HCT116 (cell line): ENCODE measurements around the gene TIMM44. TPM values are rescaled to one million over a fixed set of nuclear protein-coding genes. Genes with fewer than 3 reads are reported as not detected.

Experiments
- ATAC-seq: fragments of 200-7000 bp; cut with Tn5 transposase; 2 replicates; pipeline ENCODE4 v1.9.1; 2020; ENCODE audit warnings: mild to moderate bottlenecking, moderate library complexity
- BruUV-seq: library from RNA; stranded (reverse); fragments of 400-500 nt; replicated peaks from 2 replicates; lab custom pipeline; 2021; lab: Mats Ljungman, UMichigan
- CTCF ChIA-PET: fragments of 300-600 bp; sonication (Branson Sonifier 250); formaldehyde crosslinking; loops from one replicate; lab custom pipeline; 2021; ENCODE audit warnings: antibody characterized with exemption; lab: Charles Lee
- POLR2A ChIA-PET: fragments of 300-600, 350-600 bp; sonication (Branson Sonifier 250); formaldehyde crosslinking; loops from one replicate; lab custom pipeline; 2021; ENCODE audit warnings: antibody characterized with exemption; lab: Charles Lee
- RAD21 ChIA-PET, 2 experiments: fragments of 300-600 bp; sonication (Branson Sonifier 250); formaldehyde crosslinking; loops; one replicate each; lab custom pipeline; 2023; ENCODE audit warnings: low total read pairs in 2 of 2; ENCODE audit not compliant: uncharacterized antibody in 2 of 2, unreplicated experiment in 2 of 2, low non-redundant PET in 1 of 2; lab: Charles Lee
- DNase-seq: peaks from one replicate; pipeline ENCODE4 v3.0.0-alpha.2; 2010; ENCODE audit warnings: low read depth, low spot score
- H2AFZ ChIP-seq: fragments of 200-600 bp; shearing (Covaris generic), sonication (generic); 2 replicates; pipeline ENCODE4 v1.6.1; 2017; ENCODE audit warnings: low read depth, mixed run types, mixed read lengths, antibody characterized with exemption, low read length; ENCODE audit not compliant: poor library complexity, severe bottlenecking
- H3K27ac ChIP-seq: 2 replicates; pipeline ENCODE4 v1.5.1; 2012; ENCODE audit warnings: low read depth, low read length
- H3K27me3 ChIP-seq: fragments of 200-600 bp; sonication (generic); 2 replicates; pipeline ENCODE4 v1.6.1; 2016; ENCODE audit warnings: mixed run types, low read length, mixed read lengths; ENCODE audit not compliant: insufficient read depth
- H3K36me3 ChIP-seq, 2 experiments: fragments of 200-500 bp in 1 of 2; fragments of 200-600 bp in 1 of 2; sonication (Bioruptor generic) in 1 of 2; sonication (generic) in 1 of 2; 2 replicates each; pipeline versions ENCODE4 v1.5.1 to v1.6.1; 2014 to 2016; ENCODE audit warnings: low read length in 2 of 2, inconsistent platforms in 1 of 2, mixed read lengths in 1 of 2, mixed run types in 1 of 2; ENCODE audit not compliant: insufficient read depth in 2 of 2, control insufficient read depth in 1 of 2
- H3K4me1 ChIP-seq, 2 experiments: fragments of 200-600 bp in 1 of 2; sonication (generic) in 1 of 2; 2 replicates each; pipeline versions ENCODE4 v1.5.1 to v1.6.1; 2012 to 2017; ENCODE audit warnings: low read length in 2 of 2, inconsistent platforms in 1 of 2, mild to moderate bottlenecking in 1 of 2, mixed read lengths in 1 of 2, mixed run types in 1 of 2, moderate library complexity in 1 of 2; ENCODE audit not compliant: insufficient read depth in 2 of 2, control insufficient read depth in 1 of 2
- H3K4me2 ChIP-seq: fragments of 200-600 bp; sonication (generic); 2 replicates; pipeline ENCODE4 v1.6.1; 2017; ENCODE audit warnings: mixed run types, low read length, mixed read lengths
- H3K4me3 ChIP-seq, 2 experiments: fragments of 200-600 bp in 1 of 2; sonication (generic) in 1 of 2; replicated peaks in 1 of 2; 2 replicates each; pipeline ENCODE4 v1.5.1; 2011 to 2016; ENCODE audit warnings: low read length in 2 of 2, control low read depth in 1 of 2, low read depth in 1 of 2, mild to moderate bottlenecking in 1 of 2, mixed read lengths in 1 of 2, mixed run types in 1 of 2
- H3K79me2 ChIP-seq: fragments of 200-600 bp; sonication (generic); 2 replicates; pipeline ENCODE4 v1.6.1; 2017; ENCODE audit warnings: mild to moderate bottlenecking, mixed run types, low read length, moderate library complexity, mixed read lengths; ENCODE audit not compliant: insufficient read depth
- H3K9ac ChIP-seq: fragments of 200-600 bp; sonication (generic); 2 replicates; pipeline ENCODE4 v1.6.1; 2016; ENCODE audit warnings: low read length, mixed read lengths
- H3K9me2 ChIP-seq: fragments of 200-600 bp; sonication (generic), shearing (Covaris generic); 2 replicates; pipeline ENCODE4 v1.6.1; 2017; ENCODE audit warnings: mixed run types, mild to moderate bottlenecking, moderate library complexity; ENCODE audit not compliant: insufficient read depth
- H3K9me3 ChIP-seq, 2 experiments: fragments of 200-500 bp in 1 of 2; fragments of 200-600 bp in 1 of 2; sonication (Bioruptor generic) in 1 of 2; sonication (generic) in 1 of 2; 2 replicates each; pipeline ENCODE4 v1.6.1; 2014 to 2017; ENCODE audit warnings: low read length in 2 of 2, mixed read lengths in 2 of 2, inconsistent platforms in 1 of 2, low read depth in 1 of 2, mild to moderate bottlenecking in 1 of 2, mixed run types in 1 of 2, moderate library complexity in 1 of 2; ENCODE audit not compliant: control insufficient read depth in 1 of 2, insufficient read depth in 1 of 2
- H4K20me1 ChIP-seq: fragments of 200-600 bp; sonication (generic), shearing (Covaris generic); 2 replicates; pipeline ENCODE4 v1.6.1; 2017; ENCODE audit warnings: mixed run types, mild to moderate bottlenecking, moderate library complexity; ENCODE audit not compliant: insufficient read depth
- ATF3 ChIP-seq: IDR thresholded peaks from 2 replicates; pipeline ENCODE4 v1.6.1; 2012
- CEBPB ChIP-seq: IDR thresholded peaks from 2 replicates; pipeline ENCODE4 v1.6.1; 2012; ENCODE audit warnings: low read depth
- CTCF ChIP-seq, 3 experiments: fragments of 200-600 bp in 1 of 3; sonication (generic) in 1 of 3; IDR thresholded peaks in 2 of 3; conservative IDR thresholded peaks in 1 of 3; 2 replicates each; pipeline ENCODE4 v1.5.1; 2012 to 2017; ENCODE audit warnings: low read depth in 2 of 3, low read length in 2 of 3, antibody characterized with exemption in 1 of 3, borderline replicate concordance in 1 of 3, control low read depth in 1 of 3, mild to moderate bottlenecking in 1 of 3, mixed read lengths in 1 of 3, mixed run types in 1 of 3, moderate library complexity in 1 of 3; ENCODE audit not compliant: insufficient read depth in 1 of 3
- ELF1 ChIP-seq: IDR thresholded peaks from 2 replicates; pipeline ENCODE4 v1.6.1; 2012; ENCODE audit warnings: low read depth, borderline replicate concordance
- EZH2phosphoT487 ChIP-seq: fragments of 200-600 bp; IDR thresholded peaks from 2 replicates; pipeline ENCODE4 v1.6.1; 2018; ENCODE audit warnings: antibody characterized with exemption, borderline replicate concordance
- FOSL1 ChIP-seq: IDR thresholded peaks from 2 replicates; pipeline ENCODE4 v1.6.1; 2012; ENCODE audit warnings: low read depth
- MAX ChIP-seq: IDR thresholded peaks from 2 replicates; pipeline ENCODE4 v1.6.1; 2012
- POLR2A ChIP-seq: IDR thresholded peaks from 2 replicates; pipeline ENCODE4 v1.7.0; 2011; ENCODE audit warnings: borderline replicate concordance; ENCODE audit not compliant: insufficient read depth, insufficient read length; ENCODE audit errors: extremely low read depth
- REST ChIP-seq: IDR thresholded peaks from 2 replicates; pipeline ENCODE4 v1.6.1; 2012; ENCODE audit warnings: low read depth
- SIN3A ChIP-seq: IDR thresholded peaks from 2 replicates; pipeline ENCODE4 v1.6.1; 2012; ENCODE audit warnings: low read depth
- SRF ChIP-seq: IDR thresholded peaks from 2 replicates; pipeline ENCODE4 v1.6.1; 2012; ENCODE audit warnings: low read depth
- ZBTB33 ChIP-seq: IDR thresholded peaks from 2 replicates; pipeline ENCODE4 v1.6.1; 2011; ENCODE audit warnings: mild to moderate bottlenecking, low read length, moderate library complexity; ENCODE audit not compliant: insufficient replicate concordance; ENCODE audit errors: extremely low read depth
- ZFX ChIP-seq: fragments of 450-650 bp; IDR thresholded peaks from 2 replicates; pipeline ENCODE4 v1.6.1; 2017
- ZNF274 ChIP-seq: fragments of 200-500 bp; sonication (Bioruptor generic); IDR thresholded peaks from 2 replicates; pipeline ENCODE4 v1.6.1; 2014; ENCODE audit warnings: mild to moderate bottlenecking, low read depth, low read length, inconsistent platforms
- intact Hi-C: fragments of 100-400 bp; cut with micrococcal nuclease; formaldehyde crosslinking; loops from 2 replicates; pipeline ENCODE4 v1.10.0; 2022
- total RNA-seq: library from RNA; stranded (reverse); gene quantifications from one replicate; pipeline ENCODE4 v1.2.1, GENCODE V29; 2021; ENCODE audit not compliant: unreplicated experiment

The TIMM44 gene
- total RNA-seq, 1 experiment from 2014 or later: 136 TPM

- TF ChIP-seq POLR2A: no peak
- no peak for TF ChIP-seq ZNF274
- TF ChIP-seq FOSL1: no peak
- TF ChIP-seq EZH2phosphoT487: no peak
- TF ChIP-seq SIN3A: no peak
- no peak for TF ChIP-seq ELF1
- TF ChIP-seq SRF: no peak
- TF ChIP-seq ATF3: no peak
- TF ChIP-seq MAX: no peak
- no peak for TF ChIP-seq ZFX
- TF ChIP-seq CTCF (IDR thresholded peaks at IDR 0.05 in 2 of 3, conservative IDR thresholded peaks at IDR 0.05 in 1 of 3; ENCODE audit: borderline replicate concordance in 1 of 3, insufficient read depth in 1 of 3, low read depth in 2 of 3, low read length in 2 of 3): no peak
- no peak for TF ChIP-seq ZBTB33
- no peak for TF ChIP-seq REST
- no peak for TF ChIP-seq CEBPB
- ChIA-PET CTCF (no interaction called here), RAD21 (no interaction called here), POLR2A (interaction anchor here (1.7 kb wide), 1 partner anchor 15 kb away, joined by 7 read pairs; the partner anchor contains the start of gene TIMM44)
- Histone ChIP-seq H3K4me3 (no peak overlapping the region), H3K27me3 (no peaks in the 10 kb centered on the region), H4K20me1 (0 out of 2 replicates have a peak, but pooled peaks cover 3% of the 10 kb centered on the region), H3K4me2 (no peak overlapping the region), H3K36me3 (peaks cover 13 to 22% of the 10 kb centered on the region in 2 experiments; a peak in 3 of 4 replicates), H3K4me1 (peaks cover 0 to 1% of the 10 kb centered on the region in 2 experiments; a peak in 1 of 4 replicates), H3K9me3 (no peaks in the 10 kb centered on the region), H3K27ac (no peak overlapping the region), H3K9ac (no peak overlapping the region), H2AFZ (no peak overlapping the region), H3K79me2 (no peaks in the 10 kb centered on the region), H3K9me2 (no peaks in the 10 kb centered on the region)
- DNase-seq (no peak), ATAC-seq (no peak)
- BruUV-seq: no TSS peak
- intact Hi-C loops: no loop called here
These were observed 15.7 kb upstream of the TIMM44 start for GRCh38 chr19:7959211-7959610.
